Measurements from ENCODE around the gene TPP1.

- TF ChIP-seq CTCF (IDR thresholded peaks at IDR 0.05): no peak
- TF ChIP-seq POLR2AphosphoS5 (IDR thresholded peaks at IDR 0.05): no peak
These were observed 4.2 kb downstream of the TPP1 start for GRCh38 chr11:6615046-6615445.

All from breast epithelium (tissue), 3 donors.